NCI-H748 treated with DMSO at 0.1 percent for 48 hours (cell line): Measurements from ENCODE around the gene SORBS2.

Experiments used
- DNase-seq: peaks from one replicate; lab custom pipeline; 2025; lab: John Stamatoyannopoulos, UW

Gene SORBS2

DNA sequence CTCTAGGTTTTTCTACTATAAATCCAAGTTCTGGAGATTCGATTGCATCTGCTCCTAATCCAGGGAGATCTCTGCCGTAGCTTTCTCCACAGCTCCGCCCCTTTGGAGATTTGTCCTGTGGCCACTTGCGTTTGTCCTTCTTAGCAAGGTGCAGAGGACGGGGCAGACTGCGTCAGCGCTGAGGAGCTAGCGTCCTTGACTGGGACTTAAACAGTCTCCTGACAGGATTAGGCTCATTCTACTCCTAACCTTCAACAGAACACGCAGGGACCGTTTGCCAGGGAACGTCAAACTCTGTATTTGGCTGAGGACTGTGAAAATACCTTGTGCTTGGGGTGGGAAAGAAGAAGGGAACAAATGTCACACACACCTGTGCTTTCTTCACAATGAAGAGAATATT, 38.6 kb downstream of the SORBS2 start:
- DNase-seq, result no peak

DNA sequence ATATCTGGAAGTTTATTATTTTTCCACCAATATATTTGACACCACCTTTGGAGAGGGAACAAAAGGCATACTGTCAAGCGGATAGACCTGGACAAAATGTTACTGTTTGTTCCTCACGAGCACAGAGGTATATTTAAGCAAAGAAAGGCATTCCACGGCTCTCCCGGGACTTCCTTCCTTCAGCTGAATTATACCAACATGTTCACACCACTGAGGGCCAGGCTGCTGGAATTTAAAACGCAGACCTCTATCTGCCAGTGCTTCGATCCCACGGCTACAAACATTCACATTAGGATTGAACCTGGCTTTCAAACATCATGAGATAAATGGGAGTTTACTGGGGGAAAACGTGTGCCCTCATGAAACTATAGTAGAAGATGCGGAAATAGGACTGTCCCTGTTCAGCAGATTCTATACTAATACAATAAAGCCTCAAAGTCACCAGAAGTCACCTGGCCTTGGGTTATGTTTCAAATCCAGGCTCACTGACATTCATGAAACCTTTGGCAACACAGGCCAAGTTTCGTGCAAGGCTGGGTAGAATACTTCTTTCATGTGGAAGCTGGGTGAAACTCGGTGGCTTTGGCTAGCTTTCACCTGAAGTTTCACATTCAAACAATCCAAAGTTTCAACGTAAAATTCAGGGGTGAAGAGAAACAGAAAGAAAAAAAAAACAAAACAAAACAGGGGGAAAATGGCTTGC, 39.5 kb downstream of the SORBS2 start:
- no peak for DNase-seq

DNA sequence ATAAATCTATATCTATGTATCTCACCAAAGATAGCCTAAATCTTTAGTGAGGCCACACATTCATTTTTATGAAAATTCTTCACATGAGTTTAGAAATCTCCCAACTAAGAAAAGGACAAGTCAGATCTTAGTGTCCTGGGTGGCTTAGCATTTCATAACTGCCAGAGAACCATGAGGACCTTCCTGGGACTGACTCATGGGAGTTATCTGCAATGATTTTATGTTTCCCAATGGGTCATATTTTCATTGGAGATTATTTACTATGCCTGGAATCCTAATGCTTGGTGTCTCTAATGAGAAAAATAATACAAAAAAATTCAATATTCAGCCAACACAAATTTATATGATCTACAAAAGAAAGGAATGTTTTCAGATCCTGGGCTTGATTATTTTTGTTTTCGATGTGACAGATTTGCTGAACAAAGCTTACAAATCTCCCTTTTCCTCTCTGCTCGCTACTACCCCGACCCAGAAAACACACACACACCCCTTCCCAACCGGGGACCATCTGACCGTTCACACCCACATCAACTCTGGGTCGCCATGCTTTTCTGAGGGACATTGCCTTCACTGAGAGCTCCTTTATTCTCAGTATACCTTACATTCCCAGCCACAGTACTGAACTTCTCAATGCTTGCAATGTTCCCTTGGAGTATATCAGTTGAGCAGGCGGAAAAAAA, 40.1 kb downstream of the SORBS2 start:
- DNase-seq, result no peak

DNA sequence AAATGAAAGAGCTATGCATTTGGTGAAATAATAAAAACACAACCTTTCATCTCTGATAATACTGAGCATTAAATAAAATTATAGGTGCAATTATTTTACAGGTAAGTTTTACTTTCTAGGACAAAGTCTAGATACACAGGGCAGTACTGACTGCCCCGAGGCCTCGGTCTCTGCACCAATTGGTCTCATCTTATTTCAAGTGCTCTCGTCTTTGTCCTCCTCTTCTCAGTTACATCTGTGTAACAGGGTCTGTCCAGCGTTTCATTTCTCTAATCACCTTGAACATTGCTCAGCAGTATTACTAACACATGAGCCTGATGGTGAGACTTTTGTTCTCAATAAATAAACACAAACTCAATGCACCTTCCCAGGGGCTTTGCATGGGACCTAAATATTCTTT, 44.5 kb downstream of the SORBS2 start:
- no peak for DNase-seq

DNA sequence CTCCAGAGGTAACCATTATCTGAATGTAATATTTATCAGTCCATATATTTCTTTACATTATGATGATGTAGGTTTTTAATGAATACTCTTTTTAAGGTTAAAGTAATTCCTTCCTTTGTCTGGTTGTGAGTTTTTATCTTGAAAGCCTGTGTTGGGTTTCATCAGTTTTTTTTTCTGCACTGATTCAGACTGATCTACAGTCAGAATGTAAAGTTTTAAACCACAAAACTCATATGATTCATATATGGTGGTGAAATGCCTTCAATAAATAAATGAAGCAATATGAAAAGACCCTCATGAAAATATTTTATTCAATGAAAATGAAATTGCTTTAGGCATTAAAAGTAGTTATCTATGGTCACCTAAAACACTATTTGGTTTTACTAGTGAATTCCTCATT, 47.1 kb downstream of the SORBS2 start:
- no peak for DNase-seq

DNA sequence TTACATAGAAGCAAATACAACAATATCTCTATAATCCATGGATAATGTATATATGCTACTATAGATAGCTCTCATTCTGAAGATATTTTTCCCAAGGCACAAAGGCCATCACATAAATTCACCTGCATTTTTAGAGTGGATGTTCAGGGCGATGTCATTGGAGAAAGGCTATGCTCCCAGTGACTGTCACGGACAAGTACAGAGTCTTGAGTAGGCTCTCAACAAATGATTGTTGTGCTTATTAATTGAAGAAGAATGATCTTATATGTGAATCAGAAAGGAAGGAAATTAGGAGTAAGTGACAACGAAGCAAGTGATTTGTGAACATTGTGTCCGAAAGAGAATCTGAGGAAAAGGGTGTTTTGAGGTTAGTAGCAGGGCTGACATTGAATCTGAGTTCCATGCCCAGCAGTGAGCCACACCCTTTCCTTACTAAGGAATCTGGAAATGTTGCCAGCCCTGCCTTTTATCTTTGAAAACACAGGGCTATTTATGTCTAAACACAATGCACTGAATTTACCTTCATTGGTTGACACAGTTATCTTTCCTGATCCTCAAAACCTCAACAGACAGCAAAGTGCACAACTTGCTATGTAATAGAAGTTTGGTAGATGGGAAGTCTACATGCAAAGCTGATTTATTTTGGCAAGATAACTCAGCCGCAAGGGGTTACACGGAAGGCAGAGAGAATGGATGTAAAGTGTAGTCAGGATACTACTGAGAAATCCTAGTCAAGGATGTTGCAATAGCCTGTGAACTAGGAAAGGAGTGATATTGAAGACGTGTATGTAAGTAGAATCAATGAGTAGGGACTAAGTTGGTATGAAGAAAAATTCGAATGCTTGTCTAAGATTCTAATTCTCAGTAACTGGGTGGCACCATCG, 50.4 kb downstream of the SORBS2 start:
- no peak for DNase-seq

DNA sequence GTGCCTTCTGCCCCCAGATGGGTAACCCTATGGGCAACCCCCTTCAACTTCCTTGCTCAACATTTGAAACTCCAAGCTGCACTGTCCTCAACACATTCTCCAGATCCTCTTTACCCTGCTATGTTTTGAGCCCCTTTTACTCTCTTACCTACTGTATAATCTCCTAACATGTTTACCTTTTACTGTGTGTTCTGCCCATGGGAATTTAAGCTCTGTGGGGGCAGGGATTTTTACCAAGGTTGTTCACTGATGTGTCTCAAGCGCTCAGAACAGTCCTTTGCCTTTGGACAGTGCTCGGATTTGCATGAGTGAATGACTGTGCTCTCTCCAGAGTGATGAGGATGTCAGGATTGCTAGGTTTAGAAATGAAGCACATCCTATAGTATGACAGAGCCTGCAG, 53.2 kb downstream of the SORBS2 start:
- DNase-seq, result no peak

DNA sequence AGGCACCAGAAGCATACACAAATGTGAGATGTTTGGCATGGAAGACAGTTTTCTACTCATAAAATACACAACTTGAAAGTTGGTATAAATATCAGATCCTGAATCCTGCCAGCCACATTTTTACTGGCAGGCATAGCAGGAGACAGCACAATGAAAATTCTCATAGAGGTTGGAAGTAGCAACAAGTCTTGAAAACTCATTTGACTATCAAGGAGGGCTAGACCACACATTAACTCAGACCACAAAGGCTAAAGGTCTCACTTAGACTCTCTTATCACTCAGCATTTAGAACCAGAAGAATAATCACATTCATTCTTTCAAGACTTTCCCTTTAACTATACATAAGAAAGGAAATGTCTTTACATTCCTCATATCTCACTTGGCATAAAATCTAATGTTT, 56.5 kb downstream of the SORBS2 start:
- no peak for DNase-seq

DNA sequence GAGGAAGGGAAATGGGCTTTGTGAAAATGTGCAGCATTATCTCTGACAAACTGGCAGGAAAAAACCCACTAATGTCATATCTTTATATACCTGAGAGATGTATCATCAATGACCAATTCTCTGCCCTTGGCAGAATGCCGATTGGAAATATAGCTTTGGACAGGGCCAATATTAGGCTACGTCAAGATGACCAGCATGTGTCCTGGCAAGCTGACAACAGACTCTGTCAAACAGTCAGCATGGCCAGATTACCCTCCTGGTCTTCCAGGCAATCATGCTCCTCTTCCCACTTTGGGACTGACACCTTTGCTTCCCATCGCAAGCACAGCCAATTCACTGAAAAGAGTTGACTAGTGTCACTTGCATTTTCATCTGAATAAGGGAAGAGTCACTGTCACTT, 57.0 kb downstream of the SORBS2 start:
- no peak for DNase-seq

DNA sequence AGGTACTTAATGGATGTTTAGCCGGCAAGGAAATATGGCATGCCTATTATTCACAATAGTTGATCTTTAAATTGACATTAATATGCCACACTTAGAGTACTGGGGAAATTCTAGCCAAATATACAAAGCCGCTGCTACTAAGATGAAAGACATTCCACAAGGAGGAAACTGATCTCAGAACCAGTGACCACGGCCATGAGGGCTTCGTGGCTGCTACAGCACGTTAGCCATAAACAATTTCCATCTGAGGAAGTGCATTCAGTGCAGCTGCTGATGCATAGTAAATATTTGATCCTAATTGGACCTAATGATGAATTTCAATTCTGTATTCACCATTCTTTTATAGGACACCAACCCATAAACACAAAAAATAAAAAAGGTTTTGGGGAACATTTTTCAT, 59.1 kb downstream of the SORBS2 start:
- DNase-seq, result no peak

DNA sequence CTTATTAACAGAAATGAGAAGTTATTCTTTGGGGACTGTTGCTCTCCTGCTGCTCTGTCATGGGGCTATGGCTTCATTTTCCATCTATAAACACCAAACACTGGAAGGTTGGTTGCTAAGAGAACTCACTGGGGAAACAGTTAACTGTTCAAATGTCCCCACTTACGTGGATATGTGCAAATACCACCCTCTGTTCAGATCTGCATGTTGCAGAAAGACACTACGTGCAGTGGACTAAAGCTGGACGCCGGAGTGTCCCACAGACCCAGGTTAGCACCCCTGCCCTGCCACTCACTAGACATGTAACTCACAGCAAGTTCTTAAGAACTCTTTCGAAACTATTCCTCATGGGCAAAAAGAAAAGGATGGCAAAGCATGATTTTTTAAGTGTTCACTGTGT, 62.1 kb downstream of the SORBS2 start:
- no peak for DNase-seq

DNA sequence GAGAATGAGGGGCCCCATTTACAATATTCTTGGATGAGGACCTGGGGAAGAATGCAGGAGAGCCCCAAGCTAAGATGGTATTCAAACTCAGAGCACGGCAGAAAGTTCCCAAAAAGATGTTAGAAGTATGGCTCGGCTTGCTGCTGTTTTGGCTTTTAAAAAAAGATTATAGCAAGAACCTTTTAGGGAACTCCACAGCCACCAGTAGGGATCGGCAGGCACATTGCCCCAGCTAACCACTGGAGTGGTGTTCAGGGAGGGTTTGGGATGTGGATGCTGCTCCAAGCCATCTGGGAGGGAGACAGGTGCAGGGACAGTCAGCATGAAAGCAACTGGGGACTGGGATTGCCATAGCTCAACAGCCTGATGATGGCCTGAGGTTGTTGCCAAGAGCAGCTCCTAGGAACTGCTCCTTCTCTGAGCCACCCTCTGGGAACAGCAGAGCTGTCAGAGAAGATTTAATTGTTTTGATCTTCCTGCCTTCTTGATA, 63.0 kb downstream of the SORBS2 start:
- DNase-seq, result no peak

DNA sequence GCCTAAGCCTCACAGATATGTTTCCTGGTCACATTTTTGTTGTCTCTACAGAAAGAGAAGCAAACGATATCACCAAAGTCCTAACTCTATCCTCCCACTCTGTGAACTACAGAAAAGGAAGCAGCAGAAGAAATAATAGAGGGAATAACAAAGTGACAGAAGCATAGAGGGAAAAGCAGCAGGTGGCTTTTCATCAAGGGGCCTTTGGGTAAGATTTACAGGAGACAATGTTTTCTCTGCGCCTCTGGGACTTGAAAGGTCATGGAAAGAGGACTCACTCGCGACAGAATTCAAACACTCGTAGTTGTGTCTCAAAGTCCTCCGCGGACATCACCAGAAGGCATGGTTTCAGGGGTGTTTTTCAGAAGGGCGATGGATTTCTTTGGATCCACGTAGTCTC, 66.1 kb downstream of the SORBS2 start:
- no peak for DNase-seq

DNA sequence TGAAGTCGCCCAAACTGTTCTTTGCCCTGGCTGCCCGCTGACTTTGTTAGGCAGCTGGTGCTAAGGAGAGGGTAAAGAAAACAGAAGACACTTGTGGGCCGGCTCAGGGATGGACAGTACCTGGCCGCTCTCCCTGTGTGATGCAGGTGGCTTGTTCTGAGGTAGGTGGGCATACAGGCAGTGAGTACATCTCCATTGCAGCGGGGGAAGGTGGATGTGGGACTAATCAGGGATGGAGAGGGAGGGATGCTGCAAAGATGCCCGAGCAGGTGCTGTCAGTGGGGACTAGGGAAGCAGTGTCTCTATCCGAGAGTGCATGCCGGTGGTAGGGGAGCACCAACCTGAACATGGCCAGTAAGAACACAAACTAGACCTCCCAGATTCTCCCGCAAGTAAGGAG, 67.0 kb downstream of the SORBS2 start:
- no peak for DNase-seq

DNA sequence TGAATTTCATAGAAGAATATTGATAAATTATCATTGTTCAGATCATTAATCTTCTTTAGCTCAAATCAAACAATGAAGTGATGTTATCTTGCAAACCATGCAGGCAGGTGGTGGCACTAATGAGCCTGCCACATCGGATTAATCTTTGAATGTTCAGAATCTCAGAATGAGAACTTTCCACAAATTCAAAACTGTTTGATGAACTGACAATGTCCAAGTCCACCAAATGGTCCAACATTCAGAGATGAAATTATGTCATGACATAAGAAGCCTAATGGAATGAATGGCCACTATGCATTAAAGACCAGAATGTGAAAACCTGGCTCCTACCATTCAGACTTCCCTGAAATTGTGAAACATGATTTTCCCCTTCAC, 67.5 kb downstream of the SORBS2 start:
- no peak for DNase-seq

DNA sequence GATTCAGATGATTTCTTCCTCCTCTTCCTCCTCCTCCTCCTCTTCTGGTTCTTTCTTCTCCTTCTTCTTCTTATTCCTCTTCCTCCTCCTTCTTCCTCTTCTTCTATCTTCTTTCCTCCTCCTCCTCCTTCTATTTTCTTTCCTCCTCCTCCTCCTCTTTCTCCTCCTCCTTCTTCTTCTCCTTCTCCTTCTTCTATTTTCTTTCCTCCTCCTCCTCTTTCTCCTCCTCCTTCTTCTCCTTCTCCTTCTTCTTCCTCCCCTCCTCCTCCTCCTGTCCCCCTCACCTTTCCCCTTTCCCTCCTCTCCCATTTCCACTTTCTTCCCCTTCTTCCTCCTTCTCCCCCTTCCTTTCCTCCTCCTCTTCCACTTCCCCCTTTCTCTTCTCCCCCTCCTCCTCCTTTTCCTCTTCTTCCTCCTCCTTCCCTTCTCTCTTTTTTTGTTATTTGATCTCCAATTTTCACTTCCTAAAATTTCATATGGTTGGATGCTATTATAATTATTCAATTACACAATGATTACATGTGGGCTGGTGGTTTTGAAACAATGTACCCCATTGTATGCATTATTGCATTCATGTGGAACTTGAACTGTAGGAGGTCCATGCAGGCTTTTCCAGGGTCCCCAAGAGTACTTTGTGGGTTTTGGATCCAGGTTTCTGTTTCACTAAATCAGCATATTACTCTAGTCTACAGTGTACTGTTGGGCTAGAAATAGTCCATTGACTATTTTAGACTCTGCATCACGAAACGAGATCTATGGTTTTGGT, 68.1 kb downstream of the SORBS2 start:
- DNase-seq, result no peak

DNA sequence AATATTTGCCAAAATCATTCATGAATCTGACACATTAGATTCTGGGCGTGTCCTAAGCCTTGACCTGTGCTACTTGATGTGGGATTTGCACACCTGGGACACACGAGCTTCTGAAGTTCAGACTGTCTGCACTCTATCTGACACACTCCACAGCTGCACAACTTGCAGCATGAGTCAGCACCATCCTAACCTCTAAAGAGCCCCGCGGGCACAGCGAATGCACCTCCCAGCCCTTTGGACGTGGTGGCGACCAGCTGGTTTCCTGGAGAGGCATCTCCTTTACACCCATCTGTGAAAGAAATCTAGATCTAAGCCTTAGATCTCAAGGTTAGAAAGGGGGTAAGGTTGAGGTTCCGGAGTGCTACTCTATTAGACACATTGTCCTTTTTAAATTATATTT, 69.2 kb downstream of the SORBS2 start:
- no peak for DNase-seq

DNA sequence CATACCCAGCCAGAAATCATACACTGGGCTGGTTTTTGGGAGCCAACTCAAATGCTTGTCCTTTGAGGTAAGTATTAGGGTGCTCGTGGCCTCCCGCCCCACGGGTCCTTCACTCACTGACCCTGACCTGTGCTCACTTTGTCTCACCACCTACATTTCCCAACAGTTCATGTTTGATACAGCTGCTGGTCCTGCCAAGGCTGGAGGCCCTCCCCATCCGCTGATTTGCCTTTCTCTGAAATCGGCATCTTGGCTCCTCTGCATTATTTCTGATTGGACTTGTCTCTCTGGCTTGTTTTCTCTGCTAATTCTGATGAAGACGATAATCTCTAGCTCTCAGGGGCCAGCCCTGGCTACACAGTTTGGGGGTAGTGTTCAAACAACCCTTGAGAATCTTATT, 70.2 kb downstream of the SORBS2 start:
- DNase-seq, result no peak

DNA sequence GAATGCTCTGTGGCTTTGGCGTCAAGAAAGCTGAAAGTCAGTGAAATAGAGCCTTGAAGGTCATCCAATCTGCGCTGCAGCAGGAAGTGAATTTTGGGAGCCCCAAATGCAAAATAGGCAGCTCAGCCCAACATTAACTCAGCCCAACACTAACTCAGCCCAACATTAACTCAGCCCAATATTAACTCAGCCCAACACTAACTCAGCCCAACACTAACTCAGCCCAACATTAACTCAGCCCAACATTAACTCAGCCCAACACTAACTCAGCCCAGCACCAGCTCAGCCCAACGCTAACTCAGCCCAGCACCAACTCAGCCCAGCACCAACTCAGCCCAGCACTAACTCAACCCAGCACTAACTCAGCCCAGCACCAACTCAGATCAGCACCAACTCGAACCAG, 71.5 kb downstream of the SORBS2 start:
- no peak for DNase-seq

DNA sequence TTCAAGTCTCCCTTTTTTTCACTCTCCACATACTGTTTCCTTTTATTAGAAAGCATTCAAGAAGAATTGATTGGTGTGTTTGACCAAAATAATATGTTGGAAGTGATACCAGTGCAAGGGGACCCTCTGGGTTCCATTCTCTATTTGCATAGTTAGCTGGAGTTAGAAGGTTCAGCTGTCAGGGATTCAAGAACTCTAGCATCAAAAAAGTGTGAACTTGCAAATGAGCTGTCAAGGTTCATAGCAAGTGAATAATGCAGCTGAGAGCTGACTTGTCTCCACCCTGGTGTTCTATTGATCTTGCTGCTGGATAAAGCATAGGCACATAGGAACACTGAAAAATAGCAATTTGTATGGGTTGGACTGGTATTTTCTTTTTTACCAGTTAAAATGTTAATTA, 73.2 kb downstream of the SORBS2 start:
- DNase-seq, result no peak

DNA sequence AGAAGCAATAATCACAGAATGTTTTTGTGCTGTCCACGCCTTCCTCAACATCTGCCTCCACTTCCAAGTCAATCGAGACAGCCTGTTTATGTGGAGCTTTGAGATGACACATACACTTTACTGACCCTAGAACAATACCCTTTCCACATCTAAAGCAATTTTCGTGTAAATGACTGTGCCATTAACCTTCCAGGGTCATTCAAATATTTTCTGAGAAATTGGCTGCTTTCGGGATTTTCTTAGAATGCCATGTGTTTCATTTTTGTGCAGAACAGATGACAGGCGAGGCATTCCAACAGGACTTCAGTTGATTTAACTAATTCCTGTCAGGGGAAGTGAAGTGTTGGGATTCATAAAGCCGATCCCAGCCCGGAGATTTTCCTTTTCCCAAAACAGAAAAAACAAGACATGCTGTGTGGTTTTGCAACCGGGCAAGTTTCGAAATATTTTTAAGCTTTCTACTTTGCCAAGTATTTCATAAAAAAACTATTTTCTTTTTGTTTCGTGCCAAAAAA, 73.9 kb downstream of the SORBS2 start:
- DNase-seq, result no peak

DNA sequence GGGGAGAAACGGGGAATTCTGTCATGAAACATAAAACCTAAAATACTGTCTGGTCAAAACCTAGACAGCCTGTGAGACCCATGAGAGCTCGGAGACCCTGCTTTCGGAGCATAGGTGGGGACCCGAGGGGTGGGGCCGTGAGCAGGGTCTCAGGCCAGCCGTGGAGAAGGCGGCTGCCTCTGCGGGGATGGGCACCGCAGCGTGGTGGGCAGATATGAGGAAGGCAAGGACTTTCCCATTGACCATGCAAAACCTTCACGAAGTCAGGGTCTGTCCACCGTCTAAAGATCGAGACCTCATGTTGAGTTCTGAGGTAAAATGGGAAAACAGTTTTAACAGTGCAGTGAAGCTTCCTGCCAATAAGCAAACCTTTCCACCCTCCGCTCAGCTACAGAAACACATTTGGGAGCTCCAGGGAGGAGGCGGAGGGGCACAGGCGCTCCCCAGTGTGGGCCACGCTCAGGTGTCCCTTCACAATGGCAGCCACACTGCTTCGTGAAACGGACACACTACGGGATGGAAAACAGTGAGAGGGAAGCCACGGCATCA, 74.4 kb downstream of the SORBS2 start:
- no peak for DNase-seq
